Loucy (cell line): Measurements from ENCODE around the gene SDF2L1.
"Not testable (repeated sequence)": the region's sequence is repeated elsewhere in the genome, so short reads cannot be mapped to it uniquely, and the experiment has no call there.

Experiments
- H2AFZ ChIP-seq: fragments of 200-600 bp; sonication (generic); 2 replicates; pipeline ENCODE4 v1.6.0; 2016; ENCODE audit warnings: antibody characterized with exemption, mild to moderate bottlenecking, low read length, moderate library complexity
- H3F3A ChIP-seq: fragments of 200-600 bp; 2 replicates; pipeline ENCODE4 v1.6.0; 2016; ENCODE audit warnings: antibody characterized with exemption, low read depth, mild to moderate bottlenecking
- H3K27me3 ChIP-seq: fragments of 200-600 bp; sonication (generic); 2 replicates; pipeline ENCODE4 v1.6.1; 2014; ENCODE audit warnings: low read length, mild to moderate bottlenecking; ENCODE audit not compliant: insufficient read depth, poor library complexity, severe bottlenecking
- H3K36me3 ChIP-seq: fragments of 200-600 bp; sonication (generic); 2 replicates; pipeline ENCODE4 v1.6.1; 2016; ENCODE audit warnings: low read length; ENCODE audit not compliant: insufficient read depth
- H3K4me1 ChIP-seq: fragments of 200-600 bp; sonication (generic); 2 replicates; pipeline ENCODE4 v1.5.1; 2014; ENCODE audit warnings: low read length, mild to moderate bottlenecking; ENCODE audit not compliant: insufficient read depth, poor library complexity, severe bottlenecking
- H3K4me2 ChIP-seq: fragments of 200-600 bp; sonication (generic); 2 replicates; pipeline ENCODE4 v1.6.0; 2014; ENCODE audit warnings: antibody characterized with exemption, low read length, low read depth, mild to moderate bottlenecking; ENCODE audit not compliant: poor library complexity, severe bottlenecking
- H3K4me3 ChIP-seq: fragments of 200-600 bp; sonication (generic); 2 replicates; pipeline ENCODE4 v1.5.1; 2014; ENCODE audit warnings: low read length, mild to moderate bottlenecking, mixed read lengths; ENCODE audit not compliant: poor library complexity, severe bottlenecking
- H3K79me2 ChIP-seq: fragments of 200-600 bp; sonication (generic); 2 replicates; pipeline ENCODE4 v1.6.1; 2014; ENCODE audit warnings: low read length; ENCODE audit not compliant: insufficient read depth
- H3K9ac ChIP-seq: fragments of 200-600 bp; sonication (generic); 2 replicates; pipeline ENCODE4 v1.6.0; 2014; ENCODE audit warnings: mild to moderate bottlenecking, low read depth, low read length, moderate library complexity; ENCODE audit not compliant: poor library complexity, severe bottlenecking
- H3K9me2 ChIP-seq: fragments of 200-600 bp; sonication (generic); replicated peaks from 2 replicates; pipeline ENCODE4 v1.6.1; 2016; ENCODE audit warnings: low read depth, low read length, mixed read lengths
- H3K9me3 ChIP-seq: fragments of 200-600 bp; sonication (generic); 2 replicates; pipeline ENCODE4 v1.6.1; 2014; ENCODE audit warnings: mild to moderate bottlenecking, antibody characterized with exemption, low read length, low read depth; ENCODE audit not compliant: insufficient read depth
- H4K20me1 ChIP-seq: fragments of 200-600 bp; sonication (generic); 2 replicates; pipeline ENCODE4 v1.6.0; 2014; ENCODE audit warnings: antibody characterized with exemption, low read length, mild to moderate bottlenecking; ENCODE audit not compliant: insufficient read depth, poor library complexity, severe bottlenecking
- EZH2phosphoT487 ChIP-seq: fragments of 200-600 bp; IDR thresholded peaks from 2 replicates; pipeline ENCODE4 v1.6.1; 2018; ENCODE audit warnings: antibody characterized with exemption, mild to moderate bottlenecking, moderate library complexity, borderline replicate concordance
- TF ChIP-seq, protein P1 (sequence below): fragments of 200-600 bp; sonication (generic); conservative IDR thresholded peaks from 2 replicates; pipeline ENCODE4 v1.5.1; 2014; ENCODE audit warnings: mild to moderate bottlenecking, antibody characterized with exemption, low read length

Gene SDF2L1

DNA sequence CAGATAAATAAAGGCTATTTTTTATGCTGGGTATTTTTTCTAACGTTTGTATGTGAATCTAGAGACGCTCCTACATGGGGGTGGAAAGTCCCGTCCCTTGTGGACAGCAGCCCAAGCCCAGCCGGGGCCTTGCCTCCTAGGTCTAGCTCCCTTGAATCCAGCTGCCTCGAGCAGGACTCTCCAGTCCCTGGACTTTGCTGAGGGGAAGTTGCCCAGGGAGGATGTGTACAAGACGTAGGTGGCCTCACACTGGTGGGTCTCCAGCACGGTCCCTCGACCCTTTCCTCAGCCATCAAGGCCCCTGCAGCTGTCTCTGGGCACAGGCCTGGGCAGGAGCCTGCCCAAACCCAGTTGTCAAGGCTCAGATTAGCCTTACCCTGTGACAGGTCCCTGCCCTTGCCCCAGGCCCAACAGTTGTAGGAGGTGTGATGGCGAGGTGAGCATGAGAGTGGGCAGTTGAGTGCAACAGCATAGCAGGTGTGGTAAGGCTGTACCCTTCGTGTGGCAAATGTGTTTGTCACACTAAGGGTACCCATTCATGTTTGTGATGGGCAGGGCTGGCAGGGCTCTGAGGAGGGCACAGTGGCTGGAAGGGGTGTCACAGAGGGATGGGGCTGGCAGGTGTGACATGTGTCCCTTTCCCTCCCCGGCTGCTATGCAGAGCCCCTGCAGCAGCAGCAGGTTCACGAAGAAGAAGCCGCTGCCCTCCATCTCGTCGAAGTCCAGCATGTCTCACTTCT, 6.2 kb upstream of the SDF2L1 start:
- Histone ChIP-seq H3K27me3 (no peaks in the 10 kb centered on the region), H3K4me2 (no peak overlapping the region), H3K36me3 (no peaks in the 10 kb centered on the region), H2AFZ (no peak overlapping the region), H3K79me2 (no peaks in the 10 kb centered on the region), H3K4me1 (peaks cover 2% of the 10 kb centered on the region), H3K9me3 (no peaks in the 10 kb centered on the region), H3K9ac (no peak overlapping the region), H3F3A (no peaks in the 10 kb centered on the region), H3K9me2 (no peaks in the 10 kb centered on the region), H3K4me3 (no peak overlapping the region), H4K20me1 (no peaks in the 10 kb centered on the region)
- TF ChIP-seq, protein P1, sequence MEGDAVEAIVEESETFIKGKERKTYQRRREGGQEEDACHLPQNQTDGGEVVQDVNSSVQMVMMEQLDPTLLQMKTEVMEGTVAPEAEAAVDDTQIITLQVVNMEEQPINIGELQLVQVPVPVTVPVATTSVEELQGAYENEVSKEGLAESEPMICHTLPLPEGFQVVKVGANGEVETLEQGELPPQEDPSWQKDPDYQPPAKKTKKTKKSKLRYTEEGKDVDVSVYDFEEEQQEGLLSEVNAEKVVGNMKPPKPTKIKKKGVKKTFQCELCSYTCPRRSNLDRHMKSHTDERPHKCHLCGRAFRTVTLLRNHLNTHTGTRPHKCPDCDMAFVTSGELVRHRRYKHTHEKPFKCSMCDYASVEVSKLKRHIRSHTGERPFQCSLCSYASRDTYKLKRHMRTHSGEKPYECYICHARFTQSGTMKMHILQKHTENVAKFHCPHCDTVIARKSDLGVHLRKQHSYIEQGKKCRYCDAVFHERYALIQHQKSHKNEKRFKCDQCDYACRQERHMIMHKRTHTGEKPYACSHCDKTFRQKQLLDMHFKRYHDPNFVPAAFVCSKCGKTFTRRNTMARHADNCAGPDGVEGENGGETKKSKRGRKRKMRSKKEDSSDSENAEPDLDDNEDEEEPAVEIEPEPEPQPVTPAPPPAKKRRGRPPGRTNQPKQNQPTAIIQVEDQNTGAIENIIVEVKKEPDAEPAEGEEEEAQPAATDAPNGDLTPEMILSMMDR, result no peak
- no peak for TF ChIP-seq EZH2phosphoT487

DNA sequence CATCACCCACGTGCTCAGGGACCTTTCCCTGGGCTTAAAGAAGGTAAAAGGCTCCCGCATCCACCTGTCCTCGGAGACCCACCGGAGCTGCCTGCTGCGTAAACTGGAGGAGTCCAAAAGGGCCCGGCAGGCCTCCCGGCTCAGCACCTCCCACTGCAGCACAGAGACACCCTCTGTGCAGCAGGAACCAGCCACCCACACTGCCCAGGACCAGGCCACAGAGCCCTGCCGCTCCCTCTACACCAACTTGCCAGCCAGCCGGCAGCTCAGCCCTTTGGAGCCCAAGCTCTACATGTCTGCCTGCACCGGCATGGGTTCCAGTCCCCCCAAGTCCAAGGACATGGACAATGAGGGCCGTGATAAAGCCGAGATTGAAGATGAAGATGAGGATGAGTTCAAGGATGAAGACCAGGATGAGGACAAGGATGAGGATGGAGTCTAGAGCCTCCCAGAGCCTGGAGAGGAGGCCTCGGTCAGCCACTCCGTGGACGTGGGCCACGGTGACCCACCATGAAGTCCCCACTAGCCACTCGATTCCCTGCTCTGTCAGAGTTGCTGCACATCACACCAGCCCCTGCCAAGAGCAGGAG, 5.4 kb upstream of the SDF2L1 start:
- Histone ChIP-seq H3K4me1 (peaks cover 10% of the 10 kb centered on the region), H2AFZ (no peak overlapping the region), H4K20me1 (no peaks in the 10 kb centered on the region), H3K9me2 (no peaks in the 10 kb centered on the region), H3K9me3 (no peaks in the 10 kb centered on the region), H3K4me2 (no peak overlapping the region), H3K9ac (no peak overlapping the region), H3K36me3 (no peaks in the 10 kb centered on the region), H3K27me3 (no peaks in the 10 kb centered on the region), H3K4me3 (no peak overlapping the region), H3F3A (no peaks in the 10 kb centered on the region), H3K79me2 (no peaks in the 10 kb centered on the region)
- TF ChIP-seq, protein P1, result no peak
- no peak for TF ChIP-seq EZH2phosphoT487

DNA sequence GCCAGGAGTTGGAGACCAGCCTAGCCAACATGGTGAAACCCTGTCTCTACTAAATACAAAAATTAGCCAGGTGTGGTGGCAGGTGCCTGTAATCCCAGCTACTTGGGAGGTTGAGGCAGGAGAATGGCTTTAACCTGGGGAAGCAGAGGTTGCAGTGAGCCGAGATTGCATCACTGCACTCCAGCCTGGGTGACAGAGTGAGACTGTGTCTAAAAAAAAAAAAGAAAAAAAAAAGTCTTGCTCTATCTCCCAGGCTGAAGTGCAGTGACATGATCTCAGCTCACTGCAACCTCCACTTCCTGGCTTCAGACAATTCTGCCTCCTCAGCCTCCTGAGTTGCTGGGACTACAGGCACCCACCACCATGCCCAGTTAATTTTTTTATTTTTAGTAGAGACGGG, 4.7 kb upstream of the SDF2L1 start:
- H4K20me1 ChIP-seq, H3K4me2 ChIP-seq, H2AFZ ChIP-seq, H3K79me2 ChIP-seq, H3K27me3 ChIP-seq, H3K9me2 ChIP-seq, H3F3A ChIP-seq, H3K9ac ChIP-seq, H3K9me3 ChIP-seq, H3K4me3 ChIP-seq, H3K36me3 ChIP-seq: not testable (repeated sequence)
- H3K4me1 ChIP-seq, result peaks cover 11% of the 10 kb centered on the region

DNA sequence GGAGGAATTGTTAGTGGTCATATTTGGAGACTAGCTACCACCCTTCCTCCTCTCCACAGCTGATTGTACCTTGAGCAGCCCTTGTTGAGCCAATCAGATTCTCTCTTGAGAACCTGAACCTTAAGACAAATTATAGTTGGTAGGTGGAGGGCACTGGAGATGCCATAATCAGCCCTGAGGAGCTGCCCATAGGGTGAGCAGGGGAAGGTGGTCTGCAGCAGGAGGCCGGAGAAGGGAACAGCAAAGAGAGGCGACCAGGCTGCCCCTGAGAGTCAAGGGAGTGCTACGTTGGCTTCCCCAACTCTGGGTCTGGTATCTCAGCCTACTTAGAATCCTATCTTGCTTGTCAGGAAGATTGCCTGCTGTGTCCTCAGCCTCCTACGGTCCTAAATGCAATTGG, 2.7 kb upstream of the SDF2L1 start:
- no peaks in the 10 kb centered on the region for H3F3A ChIP-seq
- H3K4me1 ChIP-seq, result peaks cover 20% of the 10 kb centered on the region
- TF ChIP-seq EZH2phosphoT487, result no peak
- TF ChIP-seq, protein P1, result no peak
- H3K27me3 ChIP-seq, result peaks cover 4% of the 10 kb centered on the region
- no peaks in the 10 kb centered on the region for H3K9me2 ChIP-seq
- peaks cover 23% of the 10 kb centered on the region for H3K79me2 ChIP-seq
- no peaks in the 10 kb centered on the region for H3K36me3 ChIP-seq
- no peak overlapping the region for H3K9ac ChIP-seq
- no peak overlapping the region for H2AFZ ChIP-seq
- H3K9me3 ChIP-seq, result no peaks in the 10 kb centered on the region
- H3K4me2 ChIP-seq, result no peak overlapping the region
- peaks cover 6% of the 10 kb centered on the region for H4K20me1 ChIP-seq
- H3K4me3 ChIP-seq, result no peak overlapping the region
